Neural cell (in vitro differentiated cells): ENCODE measurements around the gene EMC9. TPM values are rescaled to one million over a fixed set of nuclear protein-coding genes. Genes with fewer than 3 reads are reported as not detected.

Experiments used
- H2AFZ ChIP-seq: fragments of 200-600, 300-800 bp; sonication (generic), shearing (Covaris generic); 2 replicates; pipeline ENCODE4 v1.6.0; 2014; ENCODE audit warnings: low read depth, mild to moderate bottlenecking, antibody characterized with exemption, low read length, moderate library complexity
- H3F3A ChIP-seq: fragments of 200-600 bp; shearing (Covaris generic); 2 replicates; pipeline ENCODE4 v1.6.1; 2016; ENCODE audit warnings: mild to moderate bottlenecking, moderate library complexity, mixed read lengths, antibody characterized with exemption, low read length; ENCODE audit not compliant: insufficient read depth, poor library complexity, severe bottlenecking
- H3K27ac ChIP-seq: fragments of 200-600, 300-800 bp; sonication (generic), shearing (Covaris generic); 2 replicates; pipeline ENCODE4 v1.5.1; 2014; ENCODE audit warnings: mild to moderate bottlenecking, low read length, moderate library complexity
- H3K27me3 ChIP-seq: fragments of 300-800, 200-600 bp; sonication (generic), shearing (Covaris generic); 2 replicates; pipeline ENCODE4 v1.6.0; 2014; ENCODE audit warnings: mild to moderate bottlenecking, low read depth, low read length, moderate library complexity; ENCODE audit not compliant: insufficient read depth
- H3K36me3 ChIP-seq: fragments of 300-800, 200-600 bp; sonication (generic), shearing (Covaris generic); 2 replicates; pipeline ENCODE4 v1.5.1; 2014; ENCODE audit warnings: mild to moderate bottlenecking, antibody characterized with exemption, low read length, moderate library complexity; ENCODE audit not compliant: insufficient read depth
- H3K4me2 ChIP-seq: fragments of 300-800, 200-600 bp; sonication (generic), shearing (Covaris generic); 2 replicates; pipeline ENCODE4 v1.6.0; 2014; ENCODE audit warnings: mild to moderate bottlenecking, low read length
- H3K4me3 ChIP-seq: fragments of 300-800, 200-600 bp; sonication (generic), shearing (Covaris generic); 2 replicates; pipeline ENCODE4 v1.5.1; 2014; ENCODE audit warnings: mild to moderate bottlenecking, low read length, moderate library complexity
- H3K79me2 ChIP-seq: fragments of 200-600 bp; shearing (Covaris generic); replicated peaks from 2 replicates; pipeline ENCODE4 v1.6.0; 2014; ENCODE audit warnings: mild to moderate bottlenecking, low read length, moderate library complexity; ENCODE audit not compliant: insufficient read depth
- H3K9ac ChIP-seq: fragments of 300-800, 200-600 bp; sonication (generic), shearing (Covaris generic); 2 replicates; pipeline ENCODE4 v1.6.1; 2016; ENCODE audit warnings: mild to moderate bottlenecking, low read length, mixed read lengths
- H3K9me2 ChIP-seq: fragments of 200-600 bp; shearing (Covaris generic); 2 replicates; pipeline ENCODE4 v1.6.1; 2016; ENCODE audit warnings: mild to moderate bottlenecking, low read length, mixed read lengths; ENCODE audit not compliant: insufficient read depth
- H3K9me3 ChIP-seq: fragments of 200-600, 300-800 bp; sonication (generic), shearing (Covaris generic); 2 replicates; pipeline ENCODE4 v1.6.1; 2016; ENCODE audit warnings: mild to moderate bottlenecking, mixed run types, low read length, moderate library complexity, mixed read lengths
- H4K20me1 ChIP-seq: fragments of 200-600 bp; shearing (Covaris generic); 2 replicates; pipeline ENCODE4 v1.6.1; 2016; ENCODE audit warnings: mild to moderate bottlenecking, mixed run types; ENCODE audit not compliant: insufficient read depth
- CTCF ChIP-seq: fragments of 450-650 bp; IDR thresholded peaks from 2 replicates; pipeline ENCODE4 v1.5.1; 2014; ENCODE audit warnings: antibody characterized with exemption, mild to moderate bottlenecking, moderate library complexity; ENCODE audit not compliant: poor library complexity, severe bottlenecking
- EP300 ChIP-seq: fragments of 450-650 bp; conservative IDR thresholded peaks from 2 replicates; pipeline ENCODE4 v1.6.1; 2014; ENCODE audit warnings: antibody characterized with exemption, mild to moderate bottlenecking, moderate library complexity; ENCODE audit not compliant: poor library complexity, severe bottlenecking
- EZH2 ChIP-seq: fragments of 200-600, 300-800 bp; shearing (Covaris generic), sonication (generic); IDR thresholded peaks from 2 replicates; pipeline ENCODE4 v1.6.1; 2014; ENCODE audit warnings: antibody characterized with exemption, low read length, borderline replicate concordance, mild to moderate bottlenecking; ENCODE audit not compliant: insufficient read depth, poor library complexity, severe bottlenecking
- MXI1 ChIP-seq: fragments of 450-650 bp; conservative IDR thresholded peaks from 2 replicates; pipeline ENCODE4 v1.6.1; 2014; ENCODE audit warnings: antibody characterized with exemption, mild to moderate bottlenecking; ENCODE audit not compliant: poor library complexity, severe bottlenecking
- POLR2AphosphoS5 ChIP-seq: IDR thresholded peaks from 2 replicates; pipeline ENCODE4 v1.6.1; 2012
- RAD21 ChIP-seq: fragments of 450-650 bp; conservative IDR thresholded peaks from 2 replicates; pipeline ENCODE4 v1.6.1; 2014; ENCODE audit warnings: antibody characterized with exemption, mild to moderate bottlenecking, moderate library complexity
- REST ChIP-seq: IDR thresholded peaks from 2 replicates; pipeline ENCODE4 v1.6.1; 2012; ENCODE audit warnings: borderline replicate concordance
- SMC3 ChIP-seq: fragments of 450-650 bp; conservative IDR thresholded peaks from 2 replicates; pipeline ENCODE4 v1.6.1; 2014; ENCODE audit warnings: antibody characterized with exemption, mild to moderate bottlenecking, moderate library complexity; ENCODE audit not compliant: poor library complexity
- TAF1 ChIP-seq: IDR thresholded peaks from 2 replicates; pipeline ENCODE4 v1.6.1; 2012; ENCODE audit warnings: low read depth
- polyA plus RNA-seq: library from polyadenylated mRNA; depleted of rRNA; stranded (reverse); fragments of >200 nt; gene quantifications from 2 replicates; pipeline ENCODE4 v1.2.3, GENCODE V29; 2014

Gene EMC9
- polyA plus RNA-seq, 1 donor from 2014 or later: 45.1 TPM

DNA sequence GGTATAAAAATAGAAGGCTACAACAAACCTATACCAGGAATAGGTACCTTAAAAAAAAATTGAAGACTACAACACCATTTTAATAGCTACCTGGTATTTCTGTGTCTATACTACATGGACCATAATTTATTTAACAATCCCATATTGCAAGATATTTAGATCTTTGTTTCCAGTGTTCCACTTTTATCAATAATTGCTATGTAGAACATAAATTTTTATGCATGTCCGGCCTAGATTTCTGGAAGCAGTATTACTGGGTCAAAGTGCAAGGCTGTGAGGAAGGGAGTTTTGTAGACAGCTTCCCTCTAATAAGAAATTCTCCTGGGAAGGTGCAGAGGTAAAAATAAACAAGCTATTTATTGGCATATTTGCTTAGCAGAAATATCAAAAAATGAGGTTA, 30.9 kb downstream of the EMC9 start:
- Histone ChIP-seq H3F3A (no peaks in the 10 kb centered on the region), H3K27ac (no peak overlapping the region), H4K20me1 (no peaks in the 10 kb centered on the region), H3K27me3 (no peaks in the 10 kb centered on the region), H2AFZ (no peak overlapping the region), H3K36me3 (no peaks in the 10 kb centered on the region), H3K4me3 (no peak overlapping the region), H3K4me2 (no peak overlapping the region), H3K79me2 (peaks cover under 1% of the 10 kb centered on the region), H3K9me3 (no peaks in the 10 kb centered on the region), H3K9me2 (no peaks in the 10 kb centered on the region), H3K9ac (no peak overlapping the region)
- TF ChIP-seq REST (no peak), TAF1 (no peak), RAD21 (no peak), EP300 (no peak)

DNA sequence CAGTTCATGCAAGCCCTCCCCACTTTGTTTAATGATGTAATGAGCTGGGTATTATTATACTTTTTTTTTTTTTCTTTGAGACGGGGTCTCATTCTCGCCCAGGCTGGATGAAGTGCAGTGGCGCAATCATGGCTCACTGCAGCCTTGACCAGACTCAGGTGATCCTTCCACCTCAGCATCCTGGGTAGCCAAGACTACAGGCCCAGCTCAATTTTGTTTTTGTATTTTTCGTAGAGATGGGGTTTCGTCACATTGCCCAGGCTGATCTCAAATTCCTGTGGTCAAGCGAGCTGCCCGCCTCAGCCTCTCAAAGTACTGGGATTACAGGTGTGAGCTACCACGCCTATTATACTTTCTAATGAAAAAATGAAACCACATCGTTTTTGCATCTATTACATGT, 31.3 kb downstream of the EMC9 start:
- Histone ChIP-seq H3K27ac (no peak overlapping the region), H3K27me3 (no peaks in the 10 kb centered on the region), H3F3A (no peaks in the 10 kb centered on the region), H3K9me2 (no peaks in the 10 kb centered on the region), H3K9ac (no peak overlapping the region), H3K4me3 (no peak overlapping the region), H2AFZ (no peak overlapping the region), H4K20me1 (no peaks in the 10 kb centered on the region), H3K79me2 (no peaks in the 10 kb centered on the region), H3K4me2 (no peak overlapping the region), H3K36me3 (no peaks in the 10 kb centered on the region), H3K9me3 (no peaks in the 10 kb centered on the region)
- no peak for TF ChIP-seq REST

DNA sequence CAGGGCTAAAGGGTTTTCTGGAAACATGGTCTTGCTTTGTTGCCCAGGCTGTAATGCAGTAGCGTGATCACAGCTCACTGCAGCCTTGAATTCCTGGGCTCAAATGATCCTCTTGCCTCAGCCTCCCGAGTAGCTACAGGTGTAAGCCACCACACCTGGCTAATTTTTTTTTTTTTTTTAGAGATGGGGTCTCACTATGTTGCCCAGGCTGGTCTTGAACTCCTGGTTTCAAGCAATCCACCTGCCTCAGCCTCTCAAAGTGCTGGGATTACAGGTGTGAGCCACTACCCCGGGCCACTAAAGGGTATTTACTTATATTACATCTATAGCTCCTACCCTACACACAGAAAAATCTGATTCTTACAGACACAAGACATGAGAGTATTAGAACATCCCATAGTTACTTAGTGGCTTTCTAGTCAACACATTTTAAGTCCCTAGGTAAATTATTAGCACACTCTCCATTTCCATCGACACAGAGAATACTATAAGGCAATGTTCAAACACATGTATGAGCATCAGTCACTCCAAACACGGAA, 33.0 kb downstream of the EMC9 start:
- Histone ChIP-seq H3K4me2 (no peak overlapping the region), H3K9me3 (no peaks in the 10 kb centered on the region), H3F3A (no peaks in the 10 kb centered on the region), H3K9ac (no peak overlapping the region), H3K4me3 (no peak overlapping the region), H2AFZ (no peak overlapping the region), H4K20me1 (no peaks in the 10 kb centered on the region), H3K9me2 (no peaks in the 10 kb centered on the region), H3K27ac (no peak overlapping the region), H3K27me3 (no peaks in the 10 kb centered on the region), H3K79me2 (no peaks in the 10 kb centered on the region), H3K36me3 (no peaks in the 10 kb centered on the region)
- TF ChIP-seq CTCF (no peak), REST (no peak), MXI1 (no peak), POLR2AphosphoS5 (no peak), RAD21 (no peak), EP300 (no peak), TAF1 (no peak), EZH2 (no peak), SMC3 (no peak)
